ENCODE results near the gene ASB7.
"Not testable (repeated sequence)": the region's sequence is repeated elsewhere in the genome, so short reads cannot be mapped to it uniquely, and the experiment has no call there.

Gene ASB7

DNA sequence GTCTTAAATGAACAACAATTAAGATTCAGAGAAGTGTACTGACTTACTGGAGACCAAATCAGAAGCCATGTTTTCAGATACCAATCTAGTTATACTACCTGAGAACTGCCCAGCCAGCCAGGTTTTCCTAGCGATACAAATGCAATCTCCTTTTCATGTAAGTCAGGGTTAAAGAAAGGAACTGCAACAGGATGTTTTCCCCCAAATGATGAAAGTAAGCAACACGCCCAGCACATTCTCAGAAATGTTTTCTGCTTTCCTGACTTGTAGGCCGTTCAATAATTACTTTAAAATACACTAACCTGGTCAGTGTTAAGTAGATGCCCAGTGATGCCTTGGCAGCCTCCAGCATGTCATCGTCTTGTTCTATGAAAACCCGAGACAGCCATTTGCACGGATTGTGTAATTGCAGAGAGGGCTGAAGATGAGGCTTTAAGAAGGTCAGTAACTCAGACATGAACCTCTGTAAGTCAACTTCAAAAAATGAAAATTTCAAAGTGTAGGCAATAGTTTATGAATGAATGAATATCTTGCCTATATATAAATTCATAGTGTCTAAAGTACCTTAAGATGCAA lies 30.7 kb upstream of the ASB7 start:
- no peaks in the 10 kb centered on the region for H3K4me1 ChIP-seq (ENCODE audit: control insufficient read depth, insufficient read depth, low read length, unreplicated experiment)
- peaks cover 10% of the 10 kb centered on the region; the same call in 1 of the 2 replicates for H3K36me3 ChIP-seq (ENCODE audit: insufficient read depth, low read length)
- H3K27me3 ChIP-seq (ENCODE audit: insufficient read depth, low read length): no peaks in the 10 kb centered on the region
- H3K27ac ChIP-seq (ENCODE audit: low read depth, low read length): no peak overlapping the region
- H2AFZ ChIP-seq (ENCODE audit: low read length, unreplicated experiment): no peak overlapping the region
- H3K79me2 ChIP-seq (ENCODE audit: control insufficient read depth, insufficient read depth, low read length, unreplicated experiment): no peaks in the 10 kb centered on the region
- no peak overlapping the region for H3K4me3 ChIP-seq (ENCODE audit: low read depth, low read length)

DNA sequence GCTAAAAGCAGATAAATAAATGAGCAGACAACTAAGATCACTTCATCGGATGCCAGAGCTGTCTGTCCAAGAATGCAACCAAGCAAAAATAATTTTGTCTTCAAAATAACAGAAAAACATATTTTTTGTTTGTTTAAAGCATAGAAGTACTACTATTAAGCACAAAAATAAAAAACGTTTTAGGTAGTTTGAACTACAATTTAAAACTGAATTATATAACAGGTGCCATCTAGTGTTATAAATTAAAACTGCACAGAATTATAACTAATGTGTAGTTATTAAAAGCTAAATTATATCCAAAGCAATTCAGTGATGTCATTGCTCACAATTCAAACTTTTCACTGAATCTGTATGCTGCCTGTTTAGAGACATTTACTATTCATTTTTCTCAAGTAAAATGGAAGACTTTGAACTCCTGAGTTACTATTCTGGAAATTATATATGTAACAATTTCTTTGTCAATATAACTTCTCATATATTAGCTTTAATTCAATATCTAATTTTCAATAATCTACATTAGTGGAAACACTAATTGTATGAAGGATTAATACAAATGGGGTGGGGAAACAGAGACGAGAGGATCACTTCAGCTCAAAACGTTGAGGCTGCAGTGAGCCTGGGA lies 29.9 kb upstream of the ASB7 start:
- no peak overlapping the region for H2AFZ ChIP-seq (ENCODE audit: low read length, unreplicated experiment)
- no peaks in the 10 kb centered on the region for H3K4me1 ChIP-seq (ENCODE audit: control insufficient read depth, insufficient read depth, low read length, unreplicated experiment)
- no peak overlapping the region for H3K27ac ChIP-seq (ENCODE audit: low read depth, low read length)
- no peaks in the 10 kb centered on the region for H3K79me2 ChIP-seq (ENCODE audit: control insufficient read depth, insufficient read depth, low read length, unreplicated experiment)
- H3K36me3 ChIP-seq (ENCODE audit: insufficient read depth, low read length): peaks cover 10% of the 10 kb centered on the region; the same call in 1 of the 2 replicates
- no peak overlapping the region for H3K4me3 ChIP-seq (ENCODE audit: low read depth, low read length)
- H3K27me3 ChIP-seq (ENCODE audit: insufficient read depth, low read length): no peaks in the 10 kb centered on the region

DNA sequence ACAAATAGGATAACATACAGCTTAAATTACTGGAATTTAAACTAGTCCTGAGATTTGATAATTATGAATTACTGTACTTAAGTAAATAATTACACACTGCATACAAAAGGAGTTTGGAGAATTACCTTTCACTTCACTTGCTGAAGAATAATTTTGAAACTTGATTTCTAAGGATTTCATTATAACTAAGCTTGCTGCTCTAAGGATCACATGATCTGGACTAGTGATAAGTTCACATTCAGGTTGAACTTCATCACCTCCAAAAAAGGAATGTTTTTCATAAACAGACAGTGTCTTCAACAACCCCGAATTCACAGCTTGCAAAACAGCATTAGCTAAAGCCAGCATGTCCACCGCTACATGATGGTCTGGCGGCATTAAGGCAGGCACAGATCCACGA lies 28.9 kb upstream of the ASB7 start:
- Histone ChIP-seq H3K4me3 (ENCODE audit: low read depth, low read length) (no peak overlapping the region), H3K27me3 (ENCODE audit: insufficient read depth, low read length) (no peaks in the 10 kb centered on the region), H3K79me2 (ENCODE audit: control insufficient read depth, insufficient read depth, low read length, unreplicated experiment) (no peaks in the 10 kb centered on the region), H3K4me1 (ENCODE audit: control insufficient read depth, insufficient read depth, low read length, unreplicated experiment) (no peaks in the 10 kb centered on the region), H3K27ac (ENCODE audit: low read depth, low read length) (no peak overlapping the region), H2AFZ (ENCODE audit: low read length, unreplicated experiment) (no peak overlapping the region), H3K36me3 (ENCODE audit: insufficient read depth, low read length) (peaks cover 6% of the 10 kb centered on the region; the same call in 1 of the 2 replicates)

DNA sequence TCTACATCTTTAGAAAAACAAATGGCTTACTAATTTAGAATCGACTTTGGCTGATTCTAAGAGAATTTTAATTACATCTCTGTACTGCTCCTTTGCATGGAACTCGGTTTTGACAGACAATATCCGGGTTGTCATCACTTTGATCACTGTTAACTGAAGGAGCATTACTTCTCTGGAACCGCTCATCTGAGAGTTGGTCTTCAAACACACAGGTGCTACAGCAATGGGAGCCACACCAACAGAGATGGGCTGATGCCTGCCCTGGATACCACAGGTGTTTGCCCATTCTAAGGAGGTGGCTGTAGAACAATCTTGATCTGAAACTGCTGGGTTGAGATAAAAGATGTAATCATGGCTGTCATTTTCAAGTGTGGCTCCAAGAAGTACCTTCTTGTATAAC lies 22.0 kb upstream of the ASB7 start:
- Histone ChIP-seq H2AFZ (ENCODE audit: low read length, unreplicated experiment) (no peak overlapping the region), H3K27ac (ENCODE audit: low read depth, low read length) (no peak overlapping the region), H3K79me2 (ENCODE audit: control insufficient read depth, insufficient read depth, low read length, unreplicated experiment) (peaks cover 9% of the 10 kb centered on the region), H3K4me3 (ENCODE audit: low read depth, low read length) (no peak overlapping the region), H3K4me1 (ENCODE audit: control insufficient read depth, insufficient read depth, low read length, unreplicated experiment) (no peaks in the 10 kb centered on the region), H3K36me3 (ENCODE audit: insufficient read depth, low read length) (0 out of 2 replicates have a peak, but pooled peaks cover 7% of the 10 kb centered on the region), H3K27me3 (ENCODE audit: insufficient read depth, low read length) (no peaks in the 10 kb centered on the region)

GRCh38 chr15:100588638-100589242 lies 13.6 kb upstream of the ASB7 start:
- Histone ChIP-seq H3K36me3 (ENCODE audit: insufficient read depth, low read length) (peaks cover 47% of the 10 kb centered on the region), H3K4me3 (ENCODE audit: low read depth, low read length) (no peak overlapping the region), H3K27ac (ENCODE audit: low read depth, low read length) (no peak overlapping the region), H2AFZ (ENCODE audit: low read length, unreplicated experiment) (no peak overlapping the region), H3K27me3 (ENCODE audit: insufficient read depth, low read length) (no peaks in the 10 kb centered on the region), H3K79me2 (ENCODE audit: control insufficient read depth, insufficient read depth, low read length, unreplicated experiment) (peaks cover 38% of the 10 kb centered on the region), H3K4me1 (ENCODE audit: control insufficient read depth, insufficient read depth, low read length, unreplicated experiment) (no peaks in the 10 kb centered on the region)

- H3K79me2 ChIP-seq (ENCODE audit: control insufficient read depth, insufficient read depth, low read length, unreplicated experiment): peaks cover 48% of the 10 kb centered on the region
- not testable (repeated sequence) for H2AFZ ChIP-seq (ENCODE audit: low read length, unreplicated experiment); H3K27me3 ChIP-seq (ENCODE audit: insufficient read depth, low read length); H3K4me1 ChIP-seq (ENCODE audit: control insufficient read depth, insufficient read depth, low read length, unreplicated experiment); H3K27ac ChIP-seq (ENCODE audit: low read depth, low read length); H3K4me3 ChIP-seq (ENCODE audit: low read depth, low read length)
- peaks cover 33% of the 10 kb centered on the region for H3K36me3 ChIP-seq (ENCODE audit: insufficient read depth, low read length)
These were observed 11.2 kb upstream of the ASB7 start for GRCh38 chr15:100591163-100591562.

DNA sequence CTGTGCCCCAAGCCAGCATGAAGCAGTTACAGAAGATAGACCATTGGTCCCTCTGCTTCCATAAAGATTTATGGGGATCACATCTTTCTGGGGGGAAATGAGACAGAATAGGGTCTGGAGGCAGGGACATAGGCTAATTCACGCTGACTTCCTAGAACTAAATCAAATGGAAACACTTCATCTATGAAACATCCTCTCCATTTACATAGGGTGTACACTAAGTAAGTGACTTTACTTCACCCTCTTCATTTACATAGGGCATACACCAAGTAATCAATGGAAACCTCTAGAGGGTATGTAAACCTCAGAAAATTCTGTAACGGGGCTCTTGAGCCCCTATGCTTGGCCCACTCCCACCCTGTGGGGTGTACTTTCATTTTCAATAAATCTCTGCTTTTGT lies 10.6 kb upstream of the ASB7 start:
- Histone ChIP-seq H3K27me3 (ENCODE audit: insufficient read depth, low read length) (no peaks in the 10 kb centered on the region), H3K4me3 (ENCODE audit: low read depth, low read length) (no peak overlapping the region), H3K36me3 (ENCODE audit: insufficient read depth, low read length) (peaks cover 31% of the 10 kb centered on the region), H2AFZ (ENCODE audit: low read length, unreplicated experiment) (no peak overlapping the region), H3K4me1 (ENCODE audit: control insufficient read depth, insufficient read depth, low read length, unreplicated experiment) (no peaks in the 10 kb centered on the region), H3K27ac (ENCODE audit: low read depth, low read length) (no peak overlapping the region), H3K79me2 (ENCODE audit: control insufficient read depth, insufficient read depth, low read length, unreplicated experiment) (peaks cover 55% of the 10 kb centered on the region)

GRCh38 chr15:100592898-100593297 lies 9.5 kb upstream of the ASB7 start:
- H3K4me3 ChIP-seq (ENCODE audit: low read depth, low read length): no peak overlapping the region
- H3K27me3 ChIP-seq (ENCODE audit: insufficient read depth, low read length): no peaks in the 10 kb centered on the region
- H3K4me1 ChIP-seq (ENCODE audit: control insufficient read depth, insufficient read depth, low read length, unreplicated experiment): no peaks in the 10 kb centered on the region
- peaks cover 63% of the 10 kb centered on the region for H3K79me2 ChIP-seq (ENCODE audit: control insufficient read depth, insufficient read depth, low read length, unreplicated experiment)
- no peak overlapping the region for H2AFZ ChIP-seq (ENCODE audit: low read length, unreplicated experiment)
- H3K27ac ChIP-seq (ENCODE audit: low read depth, low read length): no peak overlapping the region
- H3K36me3 ChIP-seq (ENCODE audit: insufficient read depth, low read length): peaks cover 26% of the 10 kb centered on the region

DNA sequence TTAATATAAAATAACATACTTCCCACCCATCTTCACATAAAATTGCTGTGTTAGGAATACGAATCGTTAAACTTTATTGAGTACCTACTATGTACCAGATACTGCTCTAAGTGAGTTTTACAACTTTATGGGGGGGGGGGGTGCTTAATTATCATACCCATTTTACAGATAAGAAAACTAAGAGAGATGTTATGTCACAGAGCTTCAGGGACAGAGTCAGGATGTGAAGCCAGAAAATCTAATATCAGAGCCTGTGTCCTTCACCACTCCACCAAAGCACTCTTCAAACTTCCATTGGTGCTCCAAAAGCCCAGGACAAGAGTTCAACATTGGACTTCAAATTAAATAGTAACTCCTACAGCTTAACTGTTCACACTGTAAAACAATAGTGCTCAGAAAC lies 9.0 kb upstream of the ASB7 start:
- Histone ChIP-seq H3K4me3 (ENCODE audit: low read depth, low read length) (no peak overlapping the region), H3K79me2 (ENCODE audit: control insufficient read depth, insufficient read depth, low read length, unreplicated experiment) (peaks cover 67% of the 10 kb centered on the region), H2AFZ (ENCODE audit: low read length, unreplicated experiment) (no peak overlapping the region)

GRCh38 chr15:100595964-100596363 lies 6.4 kb upstream of the ASB7 start:
- peaks cover 83% of the 10 kb centered on the region for H3K79me2 ChIP-seq (ENCODE audit: control insufficient read depth, insufficient read depth, low read length, unreplicated experiment)
- no peak overlapping the region for H3K27ac ChIP-seq (ENCODE audit: low read depth, low read length)
- H3K4me3 ChIP-seq (ENCODE audit: low read depth, low read length): no peak overlapping the region

More for the DNA sequence above, 9.0 kb upstream of the ASB7 start:
- Histone ChIP-seq H3K4me1 (ENCODE audit: control insufficient read depth, insufficient read depth, low read length, unreplicated experiment) (no peaks in the 10 kb centered on the region), H3K36me3 (ENCODE audit: insufficient read depth, low read length) (peaks cover 21% of the 10 kb centered on the region), H3K27ac (ENCODE audit: low read depth, low read length) (no peak overlapping the region), H3K27me3 (ENCODE audit: insufficient read depth, low read length) (no peaks in the 10 kb centered on the region)

GRCh38 chr15:100596792-100597191 lies 5.6 kb upstream of the ASB7 start:
- peaks cover 89% of the 10 kb centered on the region for H3K79me2 ChIP-seq (ENCODE audit: control insufficient read depth, insufficient read depth, low read length, unreplicated experiment)
- no peak overlapping the region for H2AFZ ChIP-seq (ENCODE audit: low read length, unreplicated experiment)
- peaks cover 8% of the 10 kb centered on the region for H3K4me1 ChIP-seq (ENCODE audit: control insufficient read depth, insufficient read depth, low read length, unreplicated experiment)
- H3K36me3 ChIP-seq (ENCODE audit: insufficient read depth, low read length): peaks cover 10% of the 10 kb centered on the region; the same call in 1 of the 2 replicates
- no peak overlapping the region for H3K27ac ChIP-seq (ENCODE audit: low read depth, low read length)
- H3K4me3 ChIP-seq (ENCODE audit: low read depth, low read length): no peak overlapping the region
- no peaks in the 10 kb centered on the region for H3K27me3 ChIP-seq (ENCODE audit: insufficient read depth, low read length)

More at GRCh38 chr15:100595964-100596363, 6.4 kb upstream of the ASB7 start:
- Histone ChIP-seq H2AFZ (ENCODE audit: low read length, unreplicated experiment) (no peak overlapping the region), H3K4me1 (ENCODE audit: control insufficient read depth, insufficient read depth, low read length, unreplicated experiment) (peaks cover 8% of the 10 kb centered on the region), H3K27me3 (ENCODE audit: insufficient read depth, low read length) (no peaks in the 10 kb centered on the region), H3K36me3 (ENCODE audit: insufficient read depth, low read length) (peaks cover 10% of the 10 kb centered on the region; the same call in 1 of the 2 replicates)
